AG09309 (cell line): ENCODE measurements around the gene SEC22A.

Source experiments
- DNase-seq: peaks from one replicate; pipeline ENCODE4 v3.0.0-alpha.2; 2010; ENCODE audit warnings: low read depth
- H3K4me3 ChIP-seq: 2 replicates; pipeline ENCODE4 v1.5.1; 2011; ENCODE audit warnings: mild to moderate bottlenecking, low read depth, low read length, moderate library complexity; ENCODE audit not compliant: control insufficient read depth
- CTCF ChIP-seq: IDR thresholded peaks from 2 replicates; pipeline ENCODE4 v1.5.1; 2011; ENCODE audit warnings: mild to moderate bottlenecking, low read depth, low read length, inconsistent platforms; ENCODE audit not compliant: insufficient read depth, control insufficient read depth; ENCODE audit errors: missing control alignments

Gene SEC22A

DNA sequence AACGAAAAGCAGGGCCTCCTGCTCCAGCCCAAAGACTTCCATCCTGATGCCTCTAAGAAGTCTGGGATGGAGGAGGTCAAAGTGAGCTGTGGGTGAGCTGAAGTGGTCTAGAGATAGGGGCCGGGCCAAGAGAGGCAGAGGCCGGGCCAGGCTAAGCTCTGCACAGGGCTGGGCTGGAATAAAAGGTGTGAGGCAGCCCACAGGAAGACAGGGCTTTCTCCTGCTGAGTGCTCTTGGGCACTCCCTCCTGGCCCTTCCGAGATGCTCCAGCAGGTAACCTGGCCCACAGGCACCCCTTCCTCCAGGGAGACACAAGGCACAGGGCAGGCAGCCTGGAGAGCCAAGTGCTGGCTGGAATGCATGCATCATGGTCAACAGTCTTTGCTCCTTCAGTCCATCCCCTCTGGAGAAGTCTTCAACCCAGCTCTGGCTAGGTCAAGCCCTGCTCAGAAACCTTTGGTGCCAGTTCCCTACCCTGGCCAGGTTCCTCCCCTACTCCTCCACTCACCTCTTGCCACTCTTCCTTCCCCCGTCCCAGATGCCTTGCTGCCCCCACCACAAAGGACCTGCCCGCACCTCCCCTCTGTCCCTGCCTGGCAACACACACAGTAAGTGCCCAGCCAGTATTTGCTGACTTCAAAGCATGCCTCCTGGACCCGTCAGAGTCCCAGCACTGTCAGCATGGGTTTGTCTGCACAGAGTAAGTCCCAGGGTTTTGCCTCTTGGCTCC is 93.6 kb downstream of the SEC22A start:
- no peak overlapping the region for H3K4me3 ChIP-seq
- no peak for DNase-seq
- TF ChIP-seq CTCF = no peak

GRCh38 chr3:123295901-123296250 is 94.1 kb downstream of the SEC22A start:
- DNase-seq = no peak
- no peak for TF ChIP-seq CTCF
- H3K4me3 ChIP-seq = no peak overlapping the region

GRCh38 chr3:123296261-123296660 is 94.5 kb downstream of the SEC22A start:
- DNase-seq = no peak
- no peak for TF ChIP-seq CTCF
- no peak overlapping the region for H3K4me3 ChIP-seq

GRCh38 chr3:123296836-123297626 is 95.3 kb downstream of the SEC22A start:
- no peak overlapping the region for H3K4me3 ChIP-seq
- TF ChIP-seq CTCF = no peak
- no peak for DNase-seq

DNA sequence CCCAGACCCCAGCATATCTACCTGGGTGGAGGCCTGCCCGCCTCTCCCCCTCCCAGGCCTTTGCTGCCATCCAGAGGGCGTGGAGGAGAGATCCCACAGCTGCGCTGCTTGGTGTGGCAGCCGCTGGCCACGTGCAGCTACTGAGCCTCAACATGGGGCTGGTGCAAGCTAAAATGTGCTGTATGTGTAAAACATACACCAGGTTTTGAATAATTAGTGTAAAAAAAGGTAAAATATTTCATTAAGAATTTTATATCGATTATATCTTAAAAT is 95.8 kb downstream of the SEC22A start:
- no peak overlapping the region for H3K4me3 ChIP-seq
- no peak for DNase-seq
- no peak for TF ChIP-seq CTCF

- H3K4me3 ChIP-seq = no peak overlapping the region
- DNase-seq = no peak
- TF ChIP-seq CTCF = no peak
Measured at GRCh38 chr3:123298903-123299302, 97.2 kb downstream of the SEC22A start.
